HepG2 (cell line): Measurements from ENCODE around the gene SLCO3A1. TPM values are rescaled to one million over a fixed set of nuclear protein-coding genes. Genes with fewer than 3 reads are reported as not detected.

Experiments used
- ATAC-seq: fragments of 200-7000 bp; cut with Tn5 transposase; 3 replicates; pipeline ENCODE4 v1.9.1; 2020; ENCODE audit warnings: mild to moderate bottlenecking, moderate library complexity
- BruUV-seq: library from RNA; stranded (reverse); fragments of 400-500 nt; replicated peaks from 2 replicates; lab custom pipeline; 2021; lab: Mats Ljungman, UMichigan
- CTCF ChIA-PET: fragments of 300-600 bp; formaldehyde crosslinking; extraction: SDS; loops from one replicate; lab custom pipeline; 2021; ENCODE audit warnings: low total read pairs, inconsistent platforms, low intra/inter-chr PET ratio; lab: Yijun Ruan, JAX
- POLR2A ChIA-PET: fragments of 350-600 bp; sonication (Branson Sonifier 250); formaldehyde crosslinking; loops from one replicate; lab custom pipeline; 2020; ENCODE audit warnings: antibody characterized with exemption, inconsistent platforms; lab: Yijun Ruan, JAX
- DNase-seq: peaks from one replicate; pipeline ENCODE4 v3.0.0-alpha.2; 2015; ENCODE audit warnings: low spot score
- FAIRE-seq: peaks from 3 replicates; lab custom pipeline; 2011; peaks lifted over from hg19 to GRCh38; lab: Jason Lieb, UNC
- H2AFZ ChIP-seq: one replicate; pipeline ENCODE4 v1.6.1; 2011; ENCODE audit warnings: low read length, inconsistent platforms
- H3K27ac ChIP-seq: fragments of 300-600 bp; 3 replicates; pipeline ENCODE4 v1.8.0; 2011; ENCODE audit warnings: mixed run types, mild to moderate bottlenecking, mixed read lengths, low read length, inconsistent platforms; ENCODE audit not compliant: insufficient read depth; ENCODE audit errors: extremely low read length
- H3K27me3 ChIP-seq, 2 experiments: fragments of 200-600 bp in 1 of 2; 2 replicates in 1 of 2; 3 replicates in 1 of 2; pipeline versions ENCODE4 v1.6.0 to v1.8.0; 2011; ENCODE audit warnings: low read length in 2 of 2, mild to moderate bottlenecking in 2 of 2, moderate library complexity in 2 of 2, inconsistent platforms in 1 of 2; ENCODE audit not compliant: insufficient read depth in 2 of 2, control insufficient read depth in 1 of 2
- H3K36me3 ChIP-seq, 2 experiments: fragments of 200-600 bp in 1 of 2; replicated peaks in 1 of 2; 2 replicates in 1 of 2; 3 replicates in 1 of 2; pipeline versions ENCODE4 v1.5.1 to v1.8.0; 2011; ENCODE audit warnings: low read length in 2 of 2, inconsistent platforms in 1 of 2; ENCODE audit not compliant: insufficient read depth in 2 of 2, control insufficient read depth in 1 of 2
- H3K4me1 ChIP-seq: 2 replicates; pipeline ENCODE4 v1.5.1; 2012; ENCODE audit warnings: low read length, inconsistent platforms; ENCODE audit not compliant: insufficient read depth
- H3K4me2 ChIP-seq: 2 replicates; pipeline ENCODE4 v1.6.0; 2011; ENCODE audit warnings: low read depth, low read length, inconsistent platforms
- H3K4me3 ChIP-seq, 3 experiments: fragments of 200-600 bp in 1 of 3; sonication (generic), shearing (Covaris generic) in 1 of 3; replicated peaks in 1 of 3; 2 replicates each; pipeline ENCODE4 v1.5.1; 2011 to 2016; ENCODE audit warnings: low read length in 3 of 3, inconsistent platforms in 2 of 3, low read depth in 2 of 3, mild to moderate bottlenecking in 2 of 3, control low read depth in 1 of 3, mixed read lengths in 1 of 3; ENCODE audit not compliant: insufficient read depth in 1 of 3
- H3K79me2 ChIP-seq: one replicate; pipeline ENCODE4 v1.6.1; 2011; ENCODE audit warnings: low read length, inconsistent platforms; ENCODE audit not compliant: insufficient read depth
- H3K9ac ChIP-seq: 2 replicates; pipeline ENCODE4 v1.6.0; 2011; ENCODE audit warnings: mild to moderate bottlenecking, low read depth, low read length, inconsistent platforms; ENCODE audit not compliant: insufficient read depth
- H3K9me3 ChIP-seq: 2 replicates; pipeline ENCODE4 v1.5.1; 2012; ENCODE audit warnings: mild to moderate bottlenecking, low read length
- H4K20me1 ChIP-seq: 2 replicates; pipeline ENCODE4 v1.6.0; 2011; ENCODE audit warnings: inconsistent platforms, mild to moderate bottlenecking, low read length, moderate library complexity; ENCODE audit not compliant: insufficient read depth
- ATF2 ChIP-seq: sonication (generic); formaldehyde crosslinking; IDR thresholded peaks from 2 replicates; pipeline ENCODE4 v1.4.0; 2020; ENCODE audit warnings: missing genetic modification reagents
- GATA4 ChIP-seq: sonication (generic); IDR thresholded peaks from 2 replicates; pipeline ENCODE4 v1.6.1; 2016; ENCODE audit warnings: antibody characterized with exemption, low read depth, borderline replicate concordance
- HES4 ChIP-seq: sonication (generic); formaldehyde crosslinking; IDR thresholded peaks from 2 replicates; pipeline ENCODE4 v1.9.0; 2021; ENCODE audit warnings: mild to moderate bottlenecking, missing genetic modification reagents, borderline replicate concordance
- IRX3 ChIP-seq: sonication (generic); formaldehyde crosslinking; IDR thresholded peaks from 2 replicates; pipeline ENCODE4 v1.8.1; 2023; ENCODE audit warnings: mild to moderate bottlenecking, low read depth, missing genetic modification reagents, borderline replicate concordance
- KDM1A ChIP-seq: IDR thresholded peaks from 2 replicates; pipeline ENCODE4 v1.6.1; 2016; ENCODE audit warnings: missing compliant biosample characterization
- NR2F2 ChIP-seq: IDR thresholded peaks from 2 replicates; pipeline ENCODE4 v1.6.1; 2012; ENCODE audit warnings: low read depth, inconsistent platforms, borderline replicate concordance
- PLSCR1 ChIP-seq: sonication (generic); formaldehyde crosslinking; IDR thresholded peaks from 2 replicates; pipeline ENCODE4 v1.5.0; 2020; ENCODE audit warnings: missing genetic modification reagents, mild to moderate bottlenecking, borderline replicate concordance
- PRPF4 ChIP-seq: fragments of 200-400 bp; formaldehyde crosslinking; IDR thresholded peaks from 2 replicates; pipeline ENCODE4 v1.6.1; 2016; ENCODE audit warnings: low read length, low read depth; ENCODE audit not compliant: poor library complexity, severe bottlenecking
- ZFP82 ChIP-seq: sonication (generic); formaldehyde crosslinking; IDR thresholded peaks from 2 replicates; pipeline ENCODE4 v1.5.1; 2020; ENCODE audit warnings: mild to moderate bottlenecking, missing genetic modification reagents, borderline replicate concordance
- ZNF343 ChIP-seq: sonication (generic); formaldehyde crosslinking; IDR thresholded peaks from 2 replicates; pipeline ENCODE4 v1.4.0; 2020; ENCODE audit warnings: mild to moderate bottlenecking, missing genetic modification reagents
- ZNF430 ChIP-seq: sonication (generic); formaldehyde crosslinking; IDR thresholded peaks from 2 replicates; pipeline ENCODE4 v1.9.0; 2021; ENCODE audit warnings: mild to moderate bottlenecking, missing genetic modification reagents
- ZNF451 ChIP-seq: sonication (generic); formaldehyde crosslinking; IDR thresholded peaks from 2 replicates; pipeline ENCODE4 v1.5.0; 2020; ENCODE audit warnings: mild to moderate bottlenecking, missing genetic modification reagents
- ZNF576 ChIP-seq: sonication (generic); formaldehyde crosslinking; IDR thresholded peaks from 2 replicates; pipeline ENCODE4 v1.4.0; 2020; ENCODE audit warnings: mild to moderate bottlenecking, missing genetic modification reagents
- WGBS: methylation state at CpG from one replicate; pipeline ENCODE4 v1.1.6; 2017; ENCODE audit warnings: low lambda C conversion rate; 5-methylcytosine and 5-hydroxymethylcytosine counted together
- in situ Hi-C: cut with HindIII; loops from 2 replicates; pipeline ENCODE4 v1.10.0; 2017; ENCODE audit warnings: low pct_unique_long_range_greater_than_20kb; ENCODE audit not compliant: extremely low pct_ligation_motif_present
- intact Hi-C: fragments of 100-400 bp; cut with micrococcal nuclease; formaldehyde crosslinking; loops from one replicate; pipeline ENCODE4 v1.10.0; 2022; ENCODE audit not compliant: unreplicated experiment
- polyA plus RNA-seq, 8 experiments: library from polyadenylated mRNA; depleted of rRNA in 3 of 8; stranded (reverse) in 7 of 8; unstranded in 1 of 8; fragments of >200 nt; fragmentation: Illumina TruSeq in 4 of 8; extraction: Trizol in 4 of 8; gene quantifications; 2 replicates each; pipeline versions ENCODE4 v1.2.1 to v1.2.3, GENCODE V29; 2011 to 2016; ENCODE audit warnings: low read depth in 4 of 8, missing spikeins in 1 of 8, mixed read lengths in 1 of 8; ENCODE audit not compliant: insufficient read depth in 1 of 8
- total RNA-seq, 5 experiments: library from RNA; depleted of rRNA; stranded (reverse); fragments of >200 nt; fragmentation: Illumina TruSeq; extraction: Trizol; gene quantifications; 2 replicates each; pipeline ENCODE4 v1.2.3, GENCODE V29; 2016; ENCODE audit warnings: low read depth in 1 of 5

SLCO3A1 gene
- total and polyA plus RNA-seq, 2 of the 13 experiments (the other 11 are each of a cell fraction or from before 2014, with no cell fraction given) = 0.02 TPM; not detected in 1

- ATAC-seq (no peak), FAIRE-seq (no peak)
- no peak for TF ChIP-seq ZNF576
- no peak for TF ChIP-seq ZNF451 (CRISPR knock-in tag)
- TF ChIP-seq IRX3 (CRISPR knock-in tag) = no peak
- no peak for TF ChIP-seq PRPF4
These were observed 9.5 kb downstream of the SLCO3A1 start for GRCh38 chr15:91862891-91863504.

GRCh38 chr15:91863621-91864255 lies 10.2 kb downstream of the SLCO3A1 start:
- Histone ChIP-seq H3K36me3 (no peaks in the 10 kb centered on the region), H3K4me3 (no peak overlapping the region), H3K79me2 (no peaks in the 10 kb centered on the region), H3K4me2 (no peak overlapping the region)
- intact Hi-C loops = no loop called here
- TF ChIP-seq ATF2 (no peak), ZNF430 (CRISPR knock-in tag) (no peak), HES4 (CRISPR knock-in tag) (no peak), PLSCR1 (no peak), NR2F2 (no peak), ZNF343 (no peak), GATA4 (no peak), KDM1A (CRISPR knock-in tag) (no peak), ZFP82 (CRISPR knock-in tag) (no peak)
- TF ChIP-seq, all 625 proteins: peak for 0
- in situ Hi-C loops = no loop called here
- H3K27ac ChIP-seq = no peak overlapping the region
- no peak overlapping the region for H3K9ac ChIP-seq
- no peaks in the 10 kb centered on the region for H3K4me1 ChIP-seq
- CTCF ChIA-PET = no interaction called here
- DNase-seq = no peak
- no peak overlapping the region for H2AFZ ChIP-seq
- no peaks in the 10 kb centered on the region for H4K20me1 ChIP-seq
- WGBS = 3% methylated on average over 5 of the region's 7 CpGs
- FAIRE-seq = no peak
- no peaks in the 10 kb centered on the region for H3K9me3 ChIP-seq
- POLR2A ChIA-PET = no interaction called here
- H3K27me3 ChIP-seq = peaks cover 1 to 10% of the 10 kb centered on the region in 2 experiments; a peak in 2 of 5 replicates
- no TSS peak for BruUV-seq
- no peak for ATAC-seq

More at GRCh38 chr15:91862891-91863504, 9.5 kb downstream of the SLCO3A1 start:
- DNase-seq = no peak
- Histone ChIP-seq H2AFZ (no peak overlapping the region), H3K4me3 (no peak overlapping the region), H3K9ac (no peak overlapping the region), H4K20me1 (no peaks in the 10 kb centered on the region), H3K4me2 (no peak overlapping the region), H3K4me1 (no peaks in the 10 kb centered on the region), H3K36me3 (no peaks in the 10 kb centered on the region), H3K27ac (no peak overlapping the region), H3K9me3 (no peaks in the 10 kb centered on the region), H3K27me3 (peaks cover 1 to 10% of the 10 kb centered on the region in 2 experiments; a peak in 2 of 5 replicates), H3K79me2 (no peaks in the 10 kb centered on the region)
- WGBS = 0% methylated on average over 1 of the region's 5 CpGs
- intact Hi-C loops (no loop called here), in situ Hi-C loops (no loop called here)
- CTCF ChIA-PET = no interaction called here
- BruUV-seq = no TSS peak
- POLR2A ChIA-PET = no interaction called here
